A549 (cell line): ENCODE results near the gene FBN2. TPM values are rescaled to one million over a fixed set of nuclear protein-coding genes. Genes with fewer than 3 reads are reported as not detected.

Experiments
- ATAC-seq, 2 experiments: fragments of 200-7000 bp in 1 of 2; fragments of >200 bp in 1 of 2; cut with Nextera tagmentation in 1 of 2; cut with Tn5 transposase in 1 of 2; 3 replicates each; pipeline versions ENCODE4 v1.8.0 to v1.9.1; 2018 to 2020; ENCODE audit warnings: mild to moderate bottlenecking in 1 of 2, moderate library complexity in 1 of 2
- CTCF ChIA-PET: fragments of 300-600 bp; sonication (Branson Sonifier 250); formaldehyde crosslinking; extraction: SDS; loops from one replicate; lab custom pipeline; 2021; ENCODE audit warnings: antibody characterized with exemption, inconsistent platforms; lab: Yijun Ruan, JAX
- POLR2A ChIA-PET: fragments of 350-600 bp; formaldehyde crosslinking; extraction: SDS; loops from one replicate; lab custom pipeline; 2021; ENCODE audit warnings: antibody characterized with exemption, inconsistent platforms; lab: Yijun Ruan, JAX
- DNase-seq, 2 experiments: peaks; one replicate each; pipeline versions ENCODE4 v3.0.0 to v3.0.0-alpha.2; 2011 to 2016; ENCODE audit warnings: low read depth in 1 of 2, low spot score in 1 of 2
- FAIRE-seq: peaks from 2 replicates; lab custom pipeline; 2011; peaks lifted over from hg19 to GRCh38; lab: Jason Lieb, UNC
- H3K27ac ChIP-seq, 2 experiments: fragments of >200 bp; sonication (Bioruptor Twin); formaldehyde crosslinking; 3 replicates each; pipeline ENCODE4 v1.5.1; 2016 to 2017
- H3K4me1 ChIP-seq: fragments of >200 bp; sonication (Bioruptor Twin); formaldehyde crosslinking; 3 replicates; pipeline ENCODE4 v1.6.1; 2016
- H3K4me2 ChIP-seq: fragments of >200 bp; sonication (Bioruptor Twin); formaldehyde crosslinking; 3 replicates; pipeline ENCODE4 v1.6.1; 2016
- H3K4me3 ChIP-seq: fragments of >200 bp; sonication (Bioruptor Twin); formaldehyde crosslinking; 3 replicates; pipeline ENCODE4 v1.5.1; 2016
- H3K9me3 ChIP-seq: fragments of >200 bp; sonication (Bioruptor Twin); formaldehyde crosslinking; 3 replicates; pipeline ENCODE4 v1.6.1; 2016
- BCL3 ChIP-seq: fragments of >200 bp; sonication (Bioruptor Twin); formaldehyde crosslinking; IDR thresholded peaks from 3 replicates; pipeline ENCODE4 v1.6.1; 2016
- BHLHE40 ChIP-seq: IDR thresholded peaks from 2 replicates; pipeline ENCODE4 v1.6.1; 2012; ENCODE audit warnings: low read depth, low read length, inconsistent platforms
- CHD2 ChIP-seq: fragments of 150-350 bp; IDR thresholded peaks from 2 replicates; pipeline ENCODE4 v1.6.1; 2014; ENCODE audit warnings: low read length; ENCODE audit not compliant: partially characterized antibody
- CHD4 ChIP-seq: fragments of 200-600 bp; sonication (generic); IDR thresholded peaks from 2 replicates; pipeline ENCODE4 v1.6.1; 2016; ENCODE audit warnings: antibody characterized with exemption, mild to moderate bottlenecking, borderline replicate concordance
- CTCF ChIP-seq: fragments of >200 bp; sonication (Bioruptor Twin); formaldehyde crosslinking; IDR thresholded peaks from 3 replicates; pipeline ENCODE4 v1.5.1; 2016
- E2F6 ChIP-seq: IDR thresholded peaks from 2 replicates; pipeline ENCODE4 v1.6.1; 2012; ENCODE audit warnings: low read depth, borderline replicate concordance
- EHF ChIP-seq: fragments of 250-450 bp; sonication (Bioruptor Pico); IDR thresholded peaks from 2 replicates; pipeline ENCODE4 v1.5.0; 2020; ENCODE audit warnings: mild to moderate bottlenecking
- EP300 ChIP-seq, 2 experiments: fragments of >200 bp; sonication (Bioruptor Twin); formaldehyde crosslinking; IDR thresholded peaks; 2 replicates in 1 of 2; 3 replicates in 1 of 2; pipeline ENCODE4 v1.6.1; 2016 to 2017
- FOSL2 ChIP-seq, 2 experiments: fragments of 450-650 bp in 1 of 2; fragments of >200 bp in 1 of 2; sonication (Bioruptor Twin) in 1 of 2; formaldehyde crosslinking; IDR thresholded peaks; 2 replicates each; pipeline versions ENCODE4 v1.5.0 to v1.6.1; 2016 to 2020; ENCODE audit warnings: mild to moderate bottlenecking in 1 of 2, moderate library complexity in 1 of 2
- GATA3 ChIP-seq: IDR thresholded peaks from 2 replicates; pipeline ENCODE4 v1.6.1; 2012; ENCODE audit warnings: borderline replicate concordance
- HMGXB4 ChIP-seq: fragments of 250-450 bp; sonication (Bioruptor Pico); IDR thresholded peaks from 2 replicates; pipeline ENCODE4 v1.5.0; 2021; ENCODE audit warnings: mild to moderate bottlenecking, moderate library complexity, borderline replicate concordance
- HOXA7 ChIP-seq: fragments of 250-450 bp; sonication (Bioruptor Pico); IDR thresholded peaks from 2 replicates; pipeline ENCODE4 v1.5.0; 2020; ENCODE audit warnings: mild to moderate bottlenecking, moderate library complexity
- JUNB ChIP-seq: fragments of >200 bp; sonication (Bioruptor Twin); formaldehyde crosslinking; IDR thresholded peaks from 2 replicates; pipeline ENCODE4 v1.6.1; 2016
- MYC ChIP-seq: IDR thresholded peaks from 2 replicates; pipeline ENCODE4 v1.6.1; 2012; ENCODE audit warnings: mild to moderate bottlenecking, inconsistent platforms, low read length, improper control_type of control experiment, borderline replicate concordance
- POLR2A ChIP-seq: IDR thresholded peaks from 2 replicates; pipeline ENCODE4 v1.6.1; 2012; ENCODE audit warnings: mild to moderate bottlenecking, low read length
- RCOR1 ChIP-seq: fragments of 150-350 bp; IDR thresholded peaks from 2 replicates; pipeline ENCODE4 v1.6.1; 2014; ENCODE audit warnings: antibody characterized with exemption, low read length, low read depth
- REST ChIP-seq: fragments of 200-600 bp; sonication (generic); IDR thresholded peaks from 2 replicates; pipeline ENCODE4 v1.6.1; 2016; ENCODE audit warnings: antibody characterized with exemption, mild to moderate bottlenecking, moderate library complexity
- USF2 ChIP-seq: fragments of 450-650 bp; IDR thresholded peaks from 2 replicates; pipeline ENCODE4 v1.6.1; 2014; ENCODE audit warnings: antibody characterized with exemption
- WGBS: methylation state at CpG from one replicate; pipeline ENCODE4 v1.1.6; 2017; ENCODE audit errors: missing lambda C conversion rate; 5-methylcytosine and 5-hydroxymethylcytosine counted together
- polyA plus RNA-seq, 4 experiments: library from polyadenylated mRNA; depleted of rRNA in 3 of 4; stranded (reverse); fragments of >200 nt; fragmentation: RNase III in 1 of 4; extraction: RNeasy Plus Mini Kit Qiagen cat#74134 plus additional on column Dnase treatment in 1 of 4; gene quantifications; 2 replicates in 3 of 4; 3 replicates in 1 of 4; pipeline ENCODE4 v1.2.3, GENCODE V29; 2011 to 2017

FBN2 gene
- polyA plus RNA-seq, 2 of the 4 experiments (the other 2 are of a cell fraction): 22.2 to 22.7 TPM

GRCh38 chr5:128435861-128436260, 102.2 kb downstream of the FBN2 start:
- FAIRE-seq (no peak), DNase-seq (no peak), ATAC-seq (no peak)
- Histone ChIP-seq H3K9me3 (no peaks in the 10 kb centered on the region), H3K4me1 (peaks cover 18% of the 10 kb centered on the region), H3K4me2 (no peak overlapping the region), H3K4me3 (no peak overlapping the region), H3K27ac (peak overlapping the region; percentile 28 to 58; a peak in 3 of 6 replicates)
- POLR2A ChIA-PET: no interaction called here
- CTCF ChIA-PET: no interaction called here
- no peak for TF ChIP-seq HMGXB4 (CRISPR knock-in tag)
- TF ChIP-seq REST: no peak
- WGBS: 83% methylated on average over 4 of the region's 4 CpGs

- ATAC-seq (no peak), DNase-seq (no peak), FAIRE-seq (no peak)
- H3K4me2 ChIP-seq: no peak overlapping the region
- peaks cover 18% of the 10 kb centered on the region for H3K4me1 ChIP-seq
- H3K4me3 ChIP-seq: no peak overlapping the region
- TF ChIP-seq CTCF: no peak
- TF ChIP-seq POLR2A: no peak
- no peak for TF ChIP-seq HOXA7 (CRISPR knock-in tag)
- no peak for TF ChIP-seq GATA3
- no peak for TF ChIP-seq MYC
- TF ChIP-seq EP300 (IDR thresholded peaks at IDR 0.05): no peak
- no peak for TF ChIP-seq CHD2
- no peak for TF ChIP-seq BHLHE40
- no peak for TF ChIP-seq JUNB
- TF ChIP-seq USF2: no peak
- H3K9me3 ChIP-seq: no peaks in the 10 kb centered on the region
- CTCF ChIA-PET: no interaction called here
- no peak overlapping the region for H3K27ac ChIP-seq
- POLR2A ChIA-PET: no interaction called here
Observed at GRCh38 chr5:128434993-128435392, 103.1 kb downstream of the FBN2 start.

GRCh38 chr5:128432913-128433440, 105.1 kb downstream of the FBN2 start:
- DNase-seq (no peak), ATAC-seq (no peak), FAIRE-seq (no peak)
- no peak overlapping the region for H3K4me2 ChIP-seq
- no peak overlapping the region for H3K27ac ChIP-seq
- TF ChIP-seq EHF (CRISPR knock-in tag): no peak
- no peak for TF ChIP-seq RCOR1
- TF ChIP-seq CHD2: no peak
- no peak for TF ChIP-seq E2F6
- TF ChIP-seq BCL3: no peak
- TF ChIP-seq FOSL2 (IDR thresholded peaks at IDR 0.05): no peak
- TF ChIP-seq FOSL2 (CRISPR knock-in tag; IDR thresholded peaks at IDR 0.05): no peak
- TF ChIP-seq CHD4: no peak
- peaks cover 18% of the 10 kb centered on the region for H3K4me1 ChIP-seq
- H3K4me3 ChIP-seq: no peak overlapping the region
- WGBS: 82% methylated on average over 2 of the region's 2 CpGs
- no peaks in the 10 kb centered on the region for H3K9me3 ChIP-seq
- CTCF ChIA-PET: no interaction called here
- POLR2A ChIA-PET: no interaction called here
